ENCODE measurements around the gene RPS6KA1. TPM values are rescaled to one million over a fixed set of nuclear protein-coding genes. Genes with fewer than 3 reads are reported as not detected.
A peak's percentile ranks its signal among the peaks of the same experiment; 100 is the strongest.

RPS6KA1 gene
- total and polyA plus RNA-seq, 10 of the 15 experiments (the other 5 are each of a cell fraction or from before 2014, with no cell fraction given) = 5.0 to 136 (median 91.5) TPM

DNA sequence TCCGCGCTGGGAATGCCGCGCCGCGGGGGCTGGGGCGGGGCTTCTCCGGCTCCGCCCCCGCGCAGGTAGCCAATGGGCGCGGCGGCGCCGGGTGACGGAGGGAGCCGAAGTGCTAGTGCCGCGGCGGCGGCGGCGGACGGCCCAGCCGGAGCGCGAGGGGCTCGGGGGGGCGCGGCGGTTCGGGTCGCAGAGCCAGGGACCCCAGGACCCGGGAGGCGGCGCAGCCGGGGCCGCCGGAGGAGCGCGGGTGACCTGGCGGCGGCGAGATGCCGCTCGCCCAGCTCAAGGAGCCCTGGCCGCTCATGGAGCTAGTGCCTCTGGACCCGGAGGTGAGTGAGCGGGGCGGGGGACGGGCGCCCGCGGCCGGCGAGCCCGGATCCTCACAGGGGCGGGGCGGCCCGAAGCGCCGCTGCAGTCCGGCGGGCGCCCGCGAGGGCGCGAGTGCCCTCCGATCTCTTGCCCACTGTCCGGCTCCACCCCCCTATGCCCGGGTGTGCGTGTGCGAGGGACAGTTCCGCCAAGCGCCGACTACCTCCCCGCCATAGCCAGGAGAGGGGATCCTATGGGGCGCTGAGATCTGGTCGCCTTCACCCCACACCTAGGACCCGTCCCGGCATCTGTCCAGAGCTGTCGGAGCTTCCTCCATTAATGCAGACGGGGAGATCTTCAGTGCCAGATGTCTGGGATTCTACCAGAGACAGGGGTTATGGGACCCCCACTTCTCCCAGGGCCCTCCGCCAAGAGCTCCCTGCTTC, at the start of gene RPS6KA1 (continued):
- TF ChIP-seq MXI1 (IDR thresholded peaks at IDR 0.05; ENCODE audit: low read depth, low read length) (peak; percentile 26; the same call in 1 of the 2 replicates), CHD4 (IDR thresholded peaks at IDR 0.05) (no peak), SMAD1 (IDR thresholded peaks at IDR 0.05; ENCODE audit: low read depth, partially characterized antibody) (no peak), SMARCA5 (IDR thresholded peaks at IDR 0.05) (peak; percentile 58; the same call in 1 of the 2 replicates), GABPA (IDR thresholded peaks at IDR 0.05; ENCODE audit: low read depth) (no peak), TBL1XR1 (IDR thresholded peaks at IDR 0.05; ENCODE audit: low read depth, low read length) (no peak), TARDBP (IDR thresholded peaks at IDR 0.05; ENCODE audit: borderline replicate concordance) (no peak), NBN (IDR thresholded peaks at IDR 0.05) (no peak), ZNF24 (IDR thresholded peaks at IDR 0.05) (no peak), STAT1 (conservative IDR thresholded peaks at IDR 0.05) (no peak), TCF12 (IDR thresholded peaks at IDR 0.05; ENCODE audit: low read depth, low read length) (no peak), RBBP5 (conservative IDR thresholded peaks at IDR 0.05) (no peak), ZBTB33 (IDR thresholded peaks at IDR 0.05) (no peak), CREB1 (IDR thresholded peaks at IDR 0.05; ENCODE audit: low read depth) (no peak), MEF2B (IDR thresholded peaks at IDR 0.05; ENCODE audit: partially characterized antibody, poor library complexity, severe bottlenecking) (no peak), IKZF1 (conservative IDR thresholded peaks at IDR 0.05) (peak; percentile 58)
- TF ChIP-seq, protein P1, sequence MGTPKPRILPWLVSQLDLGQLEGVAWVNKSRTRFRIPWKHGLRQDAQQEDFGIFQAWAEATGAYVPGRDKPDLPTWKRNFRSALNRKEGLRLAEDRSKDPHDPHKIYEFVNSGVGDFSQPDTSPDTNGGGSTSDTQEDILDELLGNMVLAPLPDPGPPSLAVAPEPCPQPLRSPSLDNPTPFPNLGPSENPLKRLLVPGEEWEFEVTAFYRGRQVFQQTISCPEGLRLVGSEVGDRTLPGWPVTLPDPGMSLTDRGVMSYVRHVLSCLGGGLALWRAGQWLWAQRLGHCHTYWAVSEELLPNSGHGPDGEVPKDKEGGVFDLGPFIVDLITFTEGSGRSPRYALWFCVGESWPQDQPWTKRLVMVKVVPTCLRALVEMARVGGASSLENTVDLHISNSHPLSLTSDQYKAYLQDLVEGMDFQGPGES (IDR thresholded peaks at IDR 0.05) = no peak
- TF ChIP-seq, protein P2, sequence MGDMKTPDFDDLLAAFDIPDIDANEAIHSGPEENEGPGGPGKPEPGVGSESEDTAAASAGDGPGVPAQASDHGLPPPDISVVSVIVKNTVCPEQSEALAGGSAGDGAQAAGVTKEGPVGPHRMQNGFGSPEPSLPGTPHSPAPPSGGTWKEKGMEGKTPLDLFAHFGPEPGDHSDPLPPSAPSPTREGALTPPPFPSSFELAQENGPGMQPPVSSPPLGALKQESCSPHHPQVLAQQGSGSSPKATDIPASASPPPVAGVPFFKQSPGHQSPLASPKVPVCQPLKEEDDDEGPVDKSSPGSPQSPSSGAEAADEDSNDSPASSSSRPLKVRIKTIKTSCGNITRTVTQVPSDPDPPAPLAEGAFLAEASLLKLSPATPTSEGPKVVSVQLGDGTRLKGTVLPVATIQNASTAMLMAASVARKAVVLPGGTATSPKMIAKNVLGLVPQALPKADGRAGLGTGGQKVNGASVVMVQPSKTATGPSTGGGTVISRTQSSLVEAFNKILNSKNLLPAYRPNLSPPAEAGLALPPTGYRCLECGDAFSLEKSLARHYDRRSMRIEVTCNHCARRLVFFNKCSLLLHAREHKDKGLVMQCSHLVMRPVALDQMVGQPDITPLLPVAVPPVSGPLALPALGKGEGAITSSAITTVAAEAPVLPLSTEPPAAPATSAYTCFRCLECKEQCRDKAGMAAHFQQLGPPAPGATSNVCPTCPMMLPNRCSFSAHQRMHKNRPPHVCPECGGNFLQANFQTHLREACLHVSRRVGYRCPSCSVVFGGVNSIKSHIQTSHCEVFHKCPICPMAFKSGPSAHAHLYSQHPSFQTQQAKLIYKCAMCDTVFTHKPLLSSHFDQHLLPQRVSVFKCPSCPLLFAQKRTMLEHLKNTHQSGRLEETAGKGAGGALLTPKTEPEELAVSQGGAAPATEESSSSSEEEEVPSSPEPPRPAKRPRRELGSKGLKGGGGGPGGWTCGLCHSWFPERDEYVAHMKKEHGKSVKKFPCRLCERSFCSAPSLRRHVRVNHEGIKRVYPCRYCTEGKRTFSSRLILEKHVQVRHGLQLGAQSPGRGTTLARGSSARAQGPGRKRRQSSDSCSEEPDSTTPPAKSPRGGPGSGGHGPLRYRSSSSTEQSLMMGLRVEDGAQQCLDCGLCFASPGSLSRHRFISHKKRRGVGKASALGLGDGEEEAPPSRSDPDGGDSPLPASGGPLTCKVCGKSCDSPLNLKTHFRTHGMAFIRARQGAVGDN (IDR thresholded peaks at IDR 0.05) = 0 out of 2 replicates have a peak, but pooled peaks have one; percentile 45
- TF ChIP-seq, protein P3, sequence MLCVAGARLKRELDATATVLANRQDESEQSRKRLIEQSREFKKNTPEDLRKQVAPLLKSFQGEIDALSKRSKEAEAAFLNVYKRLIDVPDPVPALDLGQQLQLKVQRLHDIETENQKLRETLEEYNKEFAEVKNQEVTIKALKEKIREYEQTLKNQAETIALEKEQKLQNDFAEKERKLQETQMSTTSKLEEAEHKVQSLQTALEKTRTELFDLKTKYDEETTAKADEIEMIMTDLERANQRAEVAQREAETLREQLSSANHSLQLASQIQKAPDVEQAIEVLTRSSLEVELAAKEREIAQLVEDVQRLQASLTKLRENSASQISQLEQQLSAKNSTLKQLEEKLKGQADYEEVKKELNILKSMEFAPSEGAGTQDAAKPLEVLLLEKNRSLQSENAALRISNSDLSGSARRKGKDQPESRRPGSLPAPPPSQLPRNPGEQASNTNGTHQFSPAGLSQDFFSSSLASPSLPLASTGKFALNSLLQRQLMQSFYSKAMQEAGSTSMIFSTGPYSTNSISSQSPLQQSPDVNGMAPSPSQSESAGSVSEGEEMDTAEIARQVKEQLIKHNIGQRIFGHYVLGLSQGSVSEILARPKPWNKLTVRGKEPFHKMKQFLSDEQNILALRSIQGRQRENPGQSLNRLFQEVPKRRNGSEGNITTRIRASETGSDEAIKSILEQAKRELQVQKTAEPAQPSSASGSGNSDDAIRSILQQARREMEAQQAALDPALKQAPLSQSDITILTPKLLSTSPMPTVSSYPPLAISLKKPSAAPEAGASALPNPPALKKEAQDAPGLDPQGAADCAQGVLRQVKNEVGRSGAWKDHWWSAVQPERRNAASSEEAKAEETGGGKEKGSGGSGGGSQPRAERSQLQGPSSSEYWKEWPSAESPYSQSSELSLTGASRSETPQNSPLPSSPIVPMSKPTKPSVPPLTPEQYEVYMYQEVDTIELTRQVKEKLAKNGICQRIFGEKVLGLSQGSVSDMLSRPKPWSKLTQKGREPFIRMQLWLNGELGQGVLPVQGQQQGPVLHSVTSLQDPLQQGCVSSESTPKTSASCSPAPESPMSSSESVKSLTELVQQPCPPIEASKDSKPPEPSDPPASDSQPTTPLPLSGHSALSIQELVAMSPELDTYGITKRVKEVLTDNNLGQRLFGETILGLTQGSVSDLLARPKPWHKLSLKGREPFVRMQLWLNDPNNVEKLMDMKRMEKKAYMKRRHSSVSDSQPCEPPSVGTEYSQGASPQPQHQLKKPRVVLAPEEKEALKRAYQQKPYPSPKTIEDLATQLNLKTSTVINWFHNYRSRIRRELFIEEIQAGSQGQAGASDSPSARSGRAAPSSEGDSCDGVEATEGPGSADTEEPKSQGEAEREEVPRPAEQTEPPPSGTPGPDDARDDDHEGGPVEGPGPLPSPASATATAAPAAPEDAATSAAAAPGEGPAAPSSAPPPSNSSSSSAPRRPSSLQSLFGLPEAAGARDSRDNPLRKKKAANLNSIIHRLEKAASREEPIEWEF (IDR thresholded peaks at IDR 0.05; ENCODE audit: insufficient replicate concordance, low read depth, low read length) = no peak
